Limb (tissue), 2 donors: ENCODE results near the gene NCOA5.

ENCODE experiments used
- DNase-seq, 2 donors: peaks; one replicate each; pipeline ENCODE4 v3.0.0-alpha.2; 2016; ENCODE audit errors: extremely low spot score in 2 of 2

Gene NCOA5

GRCh38 chr20:46063151-46063550, 26.6 kb downstream of the NCOA5 start:
- no peak for DNase-seq

- DNase-seq: no peak
These were observed 27.1 kb downstream of the NCOA5 start for GRCh38 chr20:46062621-46063020.

GRCh38 chr20:46062151-46062550, 27.6 kb downstream of the NCOA5 start:
- no peak for DNase-seq

GRCh38 chr20:46060975-46061374, 28.8 kb downstream of the NCOA5 start:
- DNase-seq: no peak

GRCh38 chr20:46060301-46060881, 29.4 kb downstream of the NCOA5 start:
- DNase-seq: no peak

- peak in 1 of 2 donors; percentile 60 for DNase-seq
These were observed 31.0 kb downstream of the NCOA5 start for GRCh38 chr20:46058599-46059281.

- peak; percentile 38 to 63 for DNase-seq
These were observed 31.7 kb downstream of the NCOA5 start for GRCh38 chr20:46057856-46058598.

GRCh38 chr20:46056970-46057855, 32.5 kb downstream of the NCOA5 start:
- DNase-seq: peak; percentile 27 to 83

- no peak for DNase-seq
These were observed 33.5 kb downstream of the NCOA5 start for GRCh38 chr20:46056027-46056833.

GRCh38 chr20:46055269-46055668, 34.5 kb downstream of the NCOA5 start:
- no peak for DNase-seq

GRCh38 chr20:46054606-46055005, 35.2 kb downstream of the NCOA5 start:
- DNase-seq: no peak

- DNase-seq: no peak
These were observed 36.3 kb downstream of the NCOA5 start for GRCh38 chr20:46053416-46053815.

- no peak for DNase-seq
These were observed 38.0 kb downstream of the NCOA5 start for GRCh38 chr20:46051556-46052308.

- DNase-seq: no peak
These were observed 38.9 kb downstream of the NCOA5 start for GRCh38 chr20:46050885-46051284.

- no peak for DNase-seq
These were observed 39.3 kb downstream of the NCOA5 start for GRCh38 chr20:46050444-46050843.

- no peak for DNase-seq
These were observed 39.9 kb downstream of the NCOA5 start for GRCh38 chr20:46049815-46050214.

GRCh38 chr20:46049190-46049589, 40.6 kb downstream of the NCOA5 start:
- DNase-seq: no peak

- no peak for DNase-seq
These were observed 41.9 kb downstream of the NCOA5 start for GRCh38 chr20:46047821-46048220.

- no peak for DNase-seq
These were observed 43.0 kb downstream of the NCOA5 start for GRCh38 chr20:46046588-46047310.
